B cell (primary cell): ENCODE results near the gene IMPA2. TPM values are rescaled to one million over a fixed set of nuclear protein-coding genes. Genes with fewer than 3 reads are reported as not detected.

Source experiments
- ATAC-seq: fragments of 200-7000 bp; cut with Tn5 transposase; one replicate; pipeline ENCODE4 v1.10.0; 2021; ENCODE audit warnings: low read depth, mild to moderate bottlenecking, moderate number of reproducible peaks, moderate library complexity
- CTCF ChIA-PET: fragments of 350-600 bp; sonication (Branson Sonifier 250); formaldehyde crosslinking; loops from one replicate; lab custom pipeline; 2021; ENCODE audit warnings: antibody characterized with exemption, inconsistent platforms; lab: Charles Lee
- POLR2A ChIA-PET: fragments of 350-600 bp; sonication (Branson Sonifier 250); formaldehyde crosslinking; loops from one replicate; lab custom pipeline; 2021; ENCODE audit warnings: antibody characterized with exemption; lab: Charles Lee
- DNase-seq: peaks from one replicate; pipeline ENCODE4 v3.0.0; 2013
- H2AFZ ChIP-seq: 2 replicates; pipeline ENCODE4 v1.6.1; 2012; ENCODE audit warnings: mild to moderate bottlenecking, low read depth, low read length; ENCODE audit not compliant: insufficient read depth, poor library complexity, severe bottlenecking
- H3K27ac ChIP-seq, 2 donors: 1 replicate in 1 of 2; 2 replicates in 1 of 2; pipeline ENCODE4 v1.5.1; 2012 to 2013; ENCODE audit warnings: low read length in 2 of 2, mild to moderate bottlenecking in 2 of 2, moderate library complexity in 1 of 2
- H3K27me3 ChIP-seq, 4 experiments: fragments of 200-600 bp in 1 of 4; sonication (generic) in 1 of 4; replicated peaks in 1 of 4; 1 replicate in 2 of 4; 2 replicates in 2 of 4; pipeline versions ENCODE4 v1.6.1 to v1.7.0; 2013 to 2016; ENCODE audit warnings: low read length in 3 of 4, mild to moderate bottlenecking in 2 of 4, mixed read lengths in 1 of 4, moderate library complexity in 1 of 4; ENCODE audit not compliant: insufficient read depth in 4 of 4, control insufficient read depth in 3 of 4; ENCODE audit errors: control extremely low read depth in 1 of 4
- H3K36me3 ChIP-seq, 2 experiments: replicated peaks in 1 of 2; 1 replicate in 1 of 2; 2 replicates in 1 of 2; pipeline versions ENCODE4 v1.6.1 to v1.7.1; 2013; ENCODE audit warnings: low read length in 1 of 2; ENCODE audit not compliant: insufficient read depth in 2 of 2, control insufficient read depth in 1 of 2; ENCODE audit errors: control extremely low read depth in 1 of 2, extremely low read depth in 1 of 2
- H3K4me1 ChIP-seq, 2 donors: fragments of 200-600 bp in 1 of 2; sonication (generic) in 1 of 2; 1 replicate in 1 of 2; 2 replicates in 1 of 2; pipeline versions ENCODE4 v1.5.1 to v1.6.1; 2013 to 2017; ENCODE audit warnings: low read length in 2 of 2; ENCODE audit not compliant: control insufficient read depth in 2 of 2, insufficient read depth in 2 of 2
- H3K4me2 ChIP-seq: replicated peaks from 2 replicates; pipeline ENCODE3; 2012; ENCODE audit warnings: mild to moderate bottlenecking, low read depth, low read length; ENCODE audit not compliant: poor library complexity, severe bottlenecking
- H3K4me3 ChIP-seq, 5 experiments: fragments of 200-600 bp in 1 of 5; sonication (generic) in 1 of 5; 1 replicate in 3 of 5; 2 replicates in 2 of 5; pipeline versions ENCODE4 v1.5.1 to v1.7.0; 2011 to 2016; ENCODE audit warnings: low read length in 4 of 5, mild to moderate bottlenecking in 4 of 5, low read depth in 2 of 5, control low read depth in 1 of 5, moderate library complexity in 1 of 5; ENCODE audit not compliant: insufficient read depth in 1 of 5; ENCODE audit errors: control extremely low read depth in 1 of 5, extremely low read depth in 1 of 5
- H3K79me2 ChIP-seq: fragments of 200-600 bp; sonication (generic); one replicate; pipeline ENCODE4 v1.6.0; 2016; ENCODE audit warnings: low read length; ENCODE audit not compliant: control insufficient read depth, insufficient read depth
- H3K9ac ChIP-seq: fragments of 200-600 bp; sonication (generic); 2 replicates; pipeline ENCODE4 v1.6.1; 2017; ENCODE audit warnings: mild to moderate bottlenecking, low read length, moderate library complexity
- H3K9me3 ChIP-seq, 3 donors: one replicate each; pipeline versions ENCODE4 v1.6.1 to v1.7.1; 2013; ENCODE audit warnings: low read length in 2 of 3; ENCODE audit not compliant: control insufficient read depth in 2 of 3, insufficient read depth in 1 of 3; ENCODE audit errors: control extremely low read depth in 1 of 3
- H4K20me1 ChIP-seq: 2 replicates; pipeline ENCODE4 v1.6.0; 2012; ENCODE audit warnings: mild to moderate bottlenecking, low read length; ENCODE audit not compliant: insufficient read depth, control insufficient read depth, poor library complexity, severe bottlenecking
- H3K27ac Mint-ChIP-seq: one replicate; pipeline ENCODE4 v1.8.0; 2021; ENCODE audit warnings: mixed read lengths
- H3K27me3 Mint-ChIP-seq: one replicate; pipeline ENCODE4 v1.8.0; 2021; ENCODE audit warnings: mixed read lengths
- H3K4me1 Mint-ChIP-seq: one replicate; pipeline ENCODE4 v1.8.0; 2021; ENCODE audit warnings: mixed read lengths
- H3K4me3 Mint-ChIP-seq: one replicate; pipeline ENCODE4 v1.8.0; 2021; ENCODE audit warnings: mixed read lengths
- H3K9me3 Mint-ChIP-seq: one replicate; pipeline ENCODE4 v1.8.0; 2022; ENCODE audit warnings: mixed read lengths; ENCODE audit not compliant: insufficient read depth
- EZH2 ChIP-seq: IDR thresholded peaks from 2 replicates; pipeline ENCODE4 v1.6.1; 2012; ENCODE audit warnings: borderline replicate concordance, low read depth, mild to moderate bottlenecking, moderate library complexity, low read length; ENCODE audit not compliant: insufficient read depth, poor library complexity, severe bottlenecking
- WGBS: methylation state at CpG from one replicate; pipeline ENCODE4 v1.1.5; 2013; ENCODE audit warnings: missing lambda C conversion rate; ENCODE audit not compliant: insufficient coverage; 5-methylcytosine and 5-hydroxymethylcytosine counted together
- intact Hi-C: fragments of 100-400 bp; cut with micrococcal nuclease; formaldehyde crosslinking; loops from one replicate; pipeline ENCODE4 v1.10.0; 2022
- polyA plus RNA-seq: library from polyadenylated mRNA; depleted of rRNA; stranded (reverse); fragments of >200 nt; gene quantifications from 2 replicates; pipeline ENCODE4 v1.2.3, GENCODE V29; 2012
- total RNA-seq, 2 donors: library from RNA; stranded (reverse); fragments of 120-200 nt in 1 of 2; gene quantifications; 1 replicate in 1 of 2; 2 replicates in 1 of 2; pipeline versions ENCODE4 v1.2.3 to v1.2.4, GENCODE V29; 2013 to 2022
- TF ChIP-seq, protein P1 (sequence below): fragments of 200-600 bp; IDR thresholded peaks from one replicate; pipeline ENCODE4 v1.8.0; 2022; ENCODE audit warnings: antibody characterized with exemption, mild to moderate bottlenecking

IMPA2 gene
- total and polyA plus RNA-seq, 2 donors (not counting 1 experiment from before 2014, with no cell fraction given) = 8.0 to 11.7 TPM

DNA sequence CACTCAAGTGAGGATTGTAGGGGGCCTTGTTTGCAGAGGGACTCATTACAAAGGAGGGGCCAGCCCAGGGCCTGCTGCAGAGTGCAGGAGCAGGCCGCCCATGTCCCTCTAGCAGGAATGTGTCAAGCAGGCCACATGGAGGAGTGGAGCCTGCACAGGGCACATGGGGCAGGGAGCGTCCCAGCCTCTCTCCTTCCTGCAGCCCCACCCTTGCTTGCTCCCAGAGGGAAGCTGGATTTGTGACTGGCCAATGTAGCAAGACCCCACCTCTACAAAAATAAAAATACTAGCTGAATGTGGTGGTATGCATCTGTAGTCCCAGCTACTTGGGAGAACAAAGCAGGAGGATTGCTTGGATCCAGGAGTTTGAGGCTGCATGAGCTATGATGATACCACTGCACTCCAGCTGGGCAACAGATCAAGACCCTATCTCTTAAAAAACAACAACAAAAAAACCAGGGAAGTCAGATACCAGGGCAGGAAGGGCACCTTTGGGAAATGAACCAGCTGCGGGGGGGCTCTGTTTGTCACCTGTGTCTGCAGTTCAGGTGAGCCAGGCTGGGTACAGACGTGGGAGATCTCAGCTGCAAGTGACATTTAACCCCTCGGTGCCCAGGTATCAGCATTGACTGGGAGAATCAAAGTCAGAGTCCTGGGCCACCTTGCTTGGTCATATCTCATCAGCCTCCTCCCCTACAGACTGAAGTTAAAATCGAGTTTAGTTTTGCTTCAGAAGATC, 27.7 kb downstream of the IMPA2 start:
- Histone ChIP-seq H4K20me1 (no peaks in the 10 kb centered on the region), H2AFZ (no peak overlapping the region), H3K4me1 (no peaks in the 10 kb centered on the region), H3K79me2 (no peaks in the 10 kb centered on the region), H3K4me2 (no peak overlapping the region), H3K9me3 (no peaks in the 10 kb centered on the region), H3K27me3 (no peaks in the 10 kb centered on the region), H3K27ac (no peak overlapping the region), H3K36me3 (no peaks in the 10 kb centered on the region), H3K9ac (no peak overlapping the region), H3K4me3 (no peak overlapping the region)
- no peak for TF ChIP-seq EZH2
- TF ChIP-seq, protein P1, sequence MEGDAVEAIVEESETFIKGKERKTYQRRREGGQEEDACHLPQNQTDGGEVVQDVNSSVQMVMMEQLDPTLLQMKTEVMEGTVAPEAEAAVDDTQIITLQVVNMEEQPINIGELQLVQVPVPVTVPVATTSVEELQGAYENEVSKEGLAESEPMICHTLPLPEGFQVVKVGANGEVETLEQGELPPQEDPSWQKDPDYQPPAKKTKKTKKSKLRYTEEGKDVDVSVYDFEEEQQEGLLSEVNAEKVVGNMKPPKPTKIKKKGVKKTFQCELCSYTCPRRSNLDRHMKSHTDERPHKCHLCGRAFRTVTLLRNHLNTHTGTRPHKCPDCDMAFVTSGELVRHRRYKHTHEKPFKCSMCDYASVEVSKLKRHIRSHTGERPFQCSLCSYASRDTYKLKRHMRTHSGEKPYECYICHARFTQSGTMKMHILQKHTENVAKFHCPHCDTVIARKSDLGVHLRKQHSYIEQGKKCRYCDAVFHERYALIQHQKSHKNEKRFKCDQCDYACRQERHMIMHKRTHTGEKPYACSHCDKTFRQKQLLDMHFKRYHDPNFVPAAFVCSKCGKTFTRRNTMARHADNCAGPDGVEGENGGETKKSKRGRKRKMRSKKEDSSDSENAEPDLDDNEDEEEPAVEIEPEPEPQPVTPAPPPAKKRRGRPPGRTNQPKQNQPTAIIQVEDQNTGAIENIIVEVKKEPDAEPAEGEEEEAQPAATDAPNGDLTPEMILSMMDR = no peak
- no peaks in the 10 kb centered on the region for H3K27me3 Mint-ChIP-seq
- CTCF ChIA-PET = interaction anchor here (0.7 kb wide), 1 partner anchor 71 kb away, joined by 5 read pairs; no protein-coding TSS in a partner anchor
- no peak overlapping the region for H3K27ac Mint-ChIP-seq
- no peak overlapping the region for H3K4me3 Mint-ChIP-seq
- no peaks in the 10 kb centered on the region for H3K9me3 Mint-ChIP-seq
- POLR2A ChIA-PET = no interaction called here
- WGBS = 96% methylated on average over 5 of the region's 6 CpGs
- intact Hi-C loops = no loop called here
- H3K4me1 Mint-ChIP-seq = peaks cover 9% of the 10 kb centered on the region
- DNase-seq = no peak
- ATAC-seq = no peak

DNA sequence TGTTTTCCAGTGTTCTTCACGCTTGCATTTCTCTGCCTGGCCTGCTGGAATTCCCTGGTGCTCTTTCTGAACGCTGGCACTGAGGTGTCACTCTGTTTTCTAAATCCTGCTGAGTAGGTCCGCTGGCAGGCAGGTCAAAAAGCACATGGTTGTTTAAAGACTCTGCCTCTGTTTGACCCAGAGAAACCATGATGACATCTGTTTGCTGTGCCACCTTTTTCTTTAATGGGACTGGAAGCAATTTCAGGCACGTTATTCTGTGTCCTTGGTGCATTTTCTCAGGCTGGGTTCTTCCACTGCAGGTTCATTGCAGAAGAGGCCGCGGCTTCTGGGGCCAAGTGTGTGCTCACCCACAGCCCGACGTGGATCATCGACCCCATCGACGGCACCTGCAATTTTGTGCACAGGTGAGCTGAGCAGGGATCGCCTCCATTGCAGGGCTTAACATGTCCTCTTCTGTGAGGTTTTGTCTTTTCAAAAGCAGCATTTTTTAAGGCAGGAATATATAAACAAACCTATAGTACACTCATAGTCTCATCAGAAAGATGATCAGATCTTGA, 28.4 kb downstream of the IMPA2 start:
- H3K4me3 ChIP-seq = no peak overlapping the region
- Mint-ChIP-seq H3K4me3 (no peak overlapping the region), H3K27ac (no peak overlapping the region), H3K9me3 (no peaks in the 10 kb centered on the region), H3K4me1 (peaks cover 9% of the 10 kb centered on the region), H3K27me3 (no peaks in the 10 kb centered on the region)
- intact Hi-C loops = no loop called here
- no peaks in the 10 kb centered on the region for H3K36me3 ChIP-seq
- no peak overlapping the region for H2AFZ ChIP-seq
- WGBS = 95% methylated on average over 11 of the region's 12 CpGs
- DNase-seq (no peak), ATAC-seq (no peak)
- H3K79me2 ChIP-seq = no peaks in the 10 kb centered on the region
- ChIA-PET POLR2A (no interaction called here), CTCF (interaction anchor here (0.7 kb wide), 1 partner anchor 72 kb away, joined by 5 read pairs; no protein-coding TSS in a partner anchor)
- H4K20me1 ChIP-seq = no peaks in the 10 kb centered on the region
- H3K4me1 ChIP-seq = no peaks in the 10 kb centered on the region
- H3K27me3 ChIP-seq = no peaks in the 10 kb centered on the region
- H3K9me3 ChIP-seq = no peaks in the 10 kb centered on the region
- H3K4me2 ChIP-seq = no peak overlapping the region
- no peak overlapping the region for H3K9ac ChIP-seq
- no peak overlapping the region for H3K27ac ChIP-seq
- no peak for TF ChIP-seq EZH2
- TF ChIP-seq, protein P1 = no peak
